Spleen (tissue), 11 donors: Measurements from ENCODE around the gene IMMP2L. TPM values are rescaled to one million over a fixed set of nuclear protein-coding genes. Genes with fewer than 3 reads are reported as not detected.

Experiments used
- DNase-seq: peaks from one replicate; pipeline ENCODE4 v3.0.0-alpha.2; 2020
- H3K27ac ChIP-seq, 8 donors: fragments of 200-600 bp; sonication (generic) in 7 of 8; 1 replicate in 4 of 8; 2 replicates in 4 of 8; pipeline versions ENCODE4 v1.5.0 to v1.8.0; 2016 to 2021; ENCODE audit warnings: inconsistent platforms in 4 of 8, mild to moderate bottlenecking in 4 of 8, moderate library complexity in 1 of 8
- H3K27me3 ChIP-seq, 7 donors: fragments of 200-600 bp; sonication (generic) in 6 of 7; replicated peaks in 1 of 7; 1 replicate in 4 of 7; 2 replicates in 3 of 7; pipeline versions ENCODE4 v1.5.0 to v1.8.0; 2016 to 2021; ENCODE audit warnings: inconsistent platforms in 3 of 7, mild to moderate bottlenecking in 1 of 7
- H3K36me3 ChIP-seq, 6 donors: fragments of 200-600 bp; sonication (generic) in 5 of 6; 1 replicate in 4 of 6; 2 replicates in 2 of 6; pipeline versions ENCODE4 v1.5.0 to v1.8.0; 2016 to 2021; ENCODE audit warnings: inconsistent platforms in 2 of 6
- H3K4me1 ChIP-seq, 6 donors: fragments of 200-600 bp; sonication (generic) in 5 of 6; 1 replicate in 3 of 6; 2 replicates in 3 of 6; pipeline versions ENCODE4 v1.5.0 to v1.8.0; 2016 to 2021; ENCODE audit warnings: inconsistent platforms in 3 of 6
- H3K4me3 ChIP-seq, 8 donors: fragments of 200-600 bp; sonication (generic) in 7 of 8; 1 replicate in 4 of 8; 2 replicates in 4 of 8; pipeline versions ENCODE4 v1.5.0 to v1.8.0; 2016 to 2021; ENCODE audit warnings: inconsistent platforms in 4 of 8, mild to moderate bottlenecking in 4 of 8, moderate library complexity in 2 of 8
- H3K9me3 ChIP-seq, 8 donors: fragments of 200-600 bp; sonication (generic) in 7 of 8; 1 replicate in 4 of 8; 2 replicates in 4 of 8; pipeline versions ENCODE4 v1.5.0 to v1.8.0; 2016 to 2021; ENCODE audit warnings: inconsistent platforms in 4 of 8
- POLR2A ChIP-seq, 3 donors: fragments of 450-650 bp; IDR thresholded peaks; one replicate each; pipeline ENCODE4 v1.5.1; 2017; ENCODE audit warnings: antibody characterized with exemption in 3 of 3, mild to moderate bottlenecking in 1 of 3
- POLR2AphosphoS5 ChIP-seq, 3 donors: sonication (generic); formaldehyde crosslinking; IDR thresholded peaks; one replicate each; pipeline ENCODE4 v1.5.1; 2017; ENCODE audit warnings: antibody characterized with exemption in 3 of 3
- WGBS, 5 donors: extraction: QIAGEN DNeasy Blood & Tissue Kit in 3 of 5; methylation state at CpG; one replicate each; pipeline versions ENCODE4 v1.1.5 to v1.1.7; 2013 to 2018; 5-methylcytosine and 5-hydroxymethylcytosine counted together
- intact Hi-C: fragments of 100-400 bp; cut with DNase I; formaldehyde crosslinking; loops from one replicate; pipeline ENCODE4 v1.15.0; 2023; ENCODE audit warnings: low total_unique reads
- polyA plus RNA-seq, 3 donors: library from polyadenylated mRNA; stranded (reverse); fragments of 200-250 nt; gene quantifications; one replicate each; pipeline ENCODE4 v1.2.1, GENCODE V29; 2013
- total RNA-seq, 7 donors: library from RNA; depleted of rRNA in 3 of 7; stranded (reverse); fragments of >200 nt in 3 of 7; fragmentation: NEBNext Ultra II Directional in 4 of 7; extraction: Animal tissue kit (Norgen Biotek cat#: 25700) in 4 of 7; gene quantifications; one replicate each; pipeline versions ENCODE4 v1.1.0 to v1.2.1, GENCODE V29; 2016 to 2021
- TF ChIP-seq, protein P1 (sequence below), 11 experiments: fragments of 200-600 bp in 7 of 11; fragments of 450-650 bp in 4 of 11; sonication (generic) in 4 of 11; IDR thresholded peaks in 8 of 11; conservative IDR thresholded peaks in 3 of 11; 1 replicate in 7 of 11; 2 replicates in 4 of 11; pipeline versions ENCODE4 v1.4.0 to v1.8.0; 2016 to 2021; ENCODE audit warnings: antibody characterized with exemption in 11 of 11, inconsistent platforms in 4 of 11, mild to moderate bottlenecking in 1 of 11
- donor health status: healthy with polysubstance abuse.
- donor health status: DM: no; HTN: no; CAD: no; lungs with moderate emphysema.
- donor health status: DM: no; HTN: no; CAD: no.
- donor health status: Bipolar disorder and iron deficiency.
- donor health status: healthy.
- donor health status: DM: no; HTN: no; CAD: no.
- donor health status: DM: yes; HTN: yes; CAD: no.

Gene IMMP2L
- total and polyA plus RNA-seq, 10 donors = 6.5 to 32.7 (median 9.8) TPM

DNA sequence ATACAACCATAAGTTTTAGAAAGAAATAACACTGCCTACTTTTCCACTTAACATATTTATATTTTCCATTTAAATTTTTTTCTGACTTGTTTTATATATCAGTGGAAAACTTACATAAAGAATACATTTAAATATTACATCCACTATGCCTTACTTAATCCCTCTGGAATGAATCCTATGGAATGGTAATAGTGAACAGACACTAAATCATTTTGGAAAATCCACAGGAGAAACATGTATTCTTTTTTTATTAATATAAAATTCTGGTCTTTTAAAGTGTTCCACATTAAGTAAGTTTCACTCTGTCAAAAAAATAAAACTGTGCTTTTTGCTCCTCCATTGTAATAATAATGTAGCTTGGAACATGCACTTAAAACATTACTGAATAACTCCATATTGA lies 708.1 kb downstream of the IMMP2L start:
- H3K4me3 ChIP-seq = no peak overlapping the region
- no peaks in the 10 kb centered on the region for H3K27me3 ChIP-seq
- no peak overlapping the region for H3K27ac ChIP-seq
- DNase-seq = no peak
- intact Hi-C loops = no loop called here
- TF ChIP-seq POLR2AphosphoS5 (IDR thresholded peaks at IDR 0.05) (no peak), POLR2A (IDR thresholded peaks at IDR 0.05) (no peak)
- TF ChIP-seq, protein P1, sequence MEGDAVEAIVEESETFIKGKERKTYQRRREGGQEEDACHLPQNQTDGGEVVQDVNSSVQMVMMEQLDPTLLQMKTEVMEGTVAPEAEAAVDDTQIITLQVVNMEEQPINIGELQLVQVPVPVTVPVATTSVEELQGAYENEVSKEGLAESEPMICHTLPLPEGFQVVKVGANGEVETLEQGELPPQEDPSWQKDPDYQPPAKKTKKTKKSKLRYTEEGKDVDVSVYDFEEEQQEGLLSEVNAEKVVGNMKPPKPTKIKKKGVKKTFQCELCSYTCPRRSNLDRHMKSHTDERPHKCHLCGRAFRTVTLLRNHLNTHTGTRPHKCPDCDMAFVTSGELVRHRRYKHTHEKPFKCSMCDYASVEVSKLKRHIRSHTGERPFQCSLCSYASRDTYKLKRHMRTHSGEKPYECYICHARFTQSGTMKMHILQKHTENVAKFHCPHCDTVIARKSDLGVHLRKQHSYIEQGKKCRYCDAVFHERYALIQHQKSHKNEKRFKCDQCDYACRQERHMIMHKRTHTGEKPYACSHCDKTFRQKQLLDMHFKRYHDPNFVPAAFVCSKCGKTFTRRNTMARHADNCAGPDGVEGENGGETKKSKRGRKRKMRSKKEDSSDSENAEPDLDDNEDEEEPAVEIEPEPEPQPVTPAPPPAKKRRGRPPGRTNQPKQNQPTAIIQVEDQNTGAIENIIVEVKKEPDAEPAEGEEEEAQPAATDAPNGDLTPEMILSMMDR (IDR thresholded peaks at IDR 0.05 in 8 of 11, conservative IDR thresholded peaks at IDR 0.05 in 3 of 11) = no peak
- no peaks in the 10 kb centered on the region for H3K4me1 ChIP-seq
- H3K9me3 ChIP-seq = no peaks in the 10 kb centered on the region
- H3K36me3 ChIP-seq = no peaks in the 10 kb centered on the region

DNA sequence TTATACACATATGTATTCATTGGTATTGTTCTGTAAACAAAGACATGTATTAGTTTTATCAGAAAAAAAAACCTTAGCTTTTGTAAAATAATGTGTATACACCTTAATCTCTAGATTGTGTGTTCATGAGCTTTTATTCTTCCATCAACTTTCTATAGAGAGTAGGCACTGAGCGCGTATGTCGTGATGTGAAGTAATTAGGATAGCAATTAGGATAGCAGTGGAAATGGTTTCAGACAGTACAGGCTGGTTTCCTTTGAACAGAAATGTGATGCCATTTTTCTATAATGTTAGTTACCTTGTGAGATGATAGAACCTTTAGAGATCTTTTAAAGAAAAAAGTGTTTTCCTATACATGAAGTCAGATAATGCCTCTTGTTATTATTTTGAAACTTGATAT lies 709.0 kb downstream of the IMMP2L start:
- DNase-seq = no peak
- intact Hi-C loops = no loop called here
- Histone ChIP-seq H3K36me3 (no peaks in the 10 kb centered on the region), H3K4me1 (no peaks in the 10 kb centered on the region), H3K27me3 (no peaks in the 10 kb centered on the region), H3K9me3 (no peaks in the 10 kb centered on the region), H3K4me3 (no peak overlapping the region), H3K27ac (no peak overlapping the region)
- WGBS, 5 donors = 80 to 95% (median 83%) methylated on average over 3 of the region's 3 CpGs
- TF ChIP-seq POLR2AphosphoS5 (IDR thresholded peaks at IDR 0.05) (no peak), POLR2A (IDR thresholded peaks at IDR 0.05) (no peak)
- TF ChIP-seq, protein P1 (IDR thresholded peaks at IDR 0.05 in 8 of 11, conservative IDR thresholded peaks at IDR 0.05 in 3 of 11) = no peak

DNA sequence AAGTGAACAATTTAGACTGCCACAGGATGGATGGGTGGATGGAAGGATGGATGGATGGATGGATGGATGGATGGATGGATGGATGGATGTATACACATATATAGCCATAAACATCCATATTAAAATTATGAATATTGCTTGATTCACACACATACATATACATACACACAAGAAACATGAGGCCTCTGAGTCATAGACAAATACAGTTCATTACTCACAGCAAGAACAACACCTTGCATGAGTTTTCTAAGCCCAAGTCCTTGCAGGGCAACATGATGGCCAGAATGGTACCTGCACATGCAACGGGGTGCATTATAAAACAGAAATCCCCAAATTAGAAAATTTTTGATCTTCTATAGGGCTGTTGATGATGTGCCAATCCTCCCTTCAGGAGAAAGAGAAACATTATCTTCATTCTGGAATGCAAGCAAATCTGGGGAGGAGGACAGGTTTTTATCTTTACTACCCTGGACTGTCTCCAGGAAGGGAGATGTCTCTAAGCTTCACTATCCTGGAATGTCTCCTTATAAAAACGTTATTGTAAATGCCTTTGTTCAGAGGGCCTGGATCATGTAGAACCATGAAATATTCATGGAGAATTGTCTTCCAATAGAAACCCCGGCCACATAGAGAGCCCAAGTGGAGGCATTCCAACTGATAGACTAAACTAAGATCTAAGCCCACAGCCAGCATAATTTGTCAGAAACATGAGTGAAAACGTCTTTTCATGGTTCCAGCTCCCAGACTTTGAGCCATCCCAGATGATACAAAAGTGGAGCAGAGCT lies 709.9 kb downstream of the IMMP2L start:
- TF ChIP-seq POLR2A (IDR thresholded peaks at IDR 0.05) = no peak
- no peak for TF ChIP-seq POLR2AphosphoS5 (IDR thresholded peaks at IDR 0.05)
- TF ChIP-seq, protein P1 (IDR thresholded peaks at IDR 0.05 in 8 of 11, conservative IDR thresholded peaks at IDR 0.05 in 3 of 11) = no peak
- 64 to 90% (median 83%) methylated on average over 4 of the region's 4 CpGs for WGBS, 5 donors
- no peak overlapping the region for H3K27ac ChIP-seq

DNA sequence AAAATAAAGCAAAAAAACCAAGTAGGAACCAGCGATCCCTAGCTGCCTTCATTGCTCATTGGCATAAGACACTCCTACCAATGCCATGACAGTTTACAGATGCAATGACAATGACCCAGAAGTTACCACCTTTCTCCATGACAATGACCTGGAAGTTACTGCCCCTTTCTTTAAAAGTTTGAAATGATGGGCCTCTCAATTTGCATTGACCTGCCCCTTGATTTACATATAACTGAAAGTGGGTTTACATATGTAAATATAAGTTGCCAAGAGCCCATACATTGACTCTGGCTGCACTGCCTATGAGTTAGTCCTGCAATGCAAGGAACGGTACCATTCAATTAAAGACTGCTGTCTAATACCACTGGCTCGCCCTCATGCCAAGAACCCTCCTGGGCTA lies 712.1 kb downstream of the IMMP2L start:
- no peaks in the 10 kb centered on the region for H3K9me3 ChIP-seq
- intact Hi-C loops = no loop called here
- H3K4me1 ChIP-seq = no peaks in the 10 kb centered on the region
- 87 to 96% (median 96%) methylated on average over 3 of the region's 3 CpGs for WGBS, 5 donors
- no peaks in the 10 kb centered on the region for H3K27me3 ChIP-seq
- no peak overlapping the region for H3K4me3 ChIP-seq
- no peaks in the 10 kb centered on the region for H3K36me3 ChIP-seq
- no peak for DNase-seq
- TF ChIP-seq POLR2AphosphoS5 (IDR thresholded peaks at IDR 0.05) (no peak), POLR2A (IDR thresholded peaks at IDR 0.05) (no peak)
- TF ChIP-seq, protein P1 (IDR thresholded peaks at IDR 0.05 in 8 of 11, conservative IDR thresholded peaks at IDR 0.05 in 3 of 11) = no peak
- H3K27ac ChIP-seq = no peak overlapping the region

More for the DNA sequence above, 709.9 kb downstream of the IMMP2L start:
- Histone ChIP-seq H3K4me1 (no peaks in the 10 kb centered on the region), H3K27me3 (no peaks in the 10 kb centered on the region), H3K9me3 (no peaks in the 10 kb centered on the region), H3K4me3 (no peak overlapping the region), H3K36me3 (no peaks in the 10 kb centered on the region)
- intact Hi-C loops = no loop called here
- DNase-seq = no peak
